K562 (cell line): ENCODE results near the gene GCKR.

Experiments
- BRCA1 ChIP-seq, 2 experiments: fragments of 450-650 bp in 1 of 2; sonication (generic) in 1 of 2; formaldehyde crosslinking in 1 of 2; IDR thresholded peaks; 2 replicates each; pipeline versions ENCODE4 v1.5.0 to v1.6.1; 2017 to 2020; ENCODE audit warnings: mild to moderate bottlenecking in 1 of 2, missing genetic modification reagents in 1 of 2
- CTCF ChIP-seq, 3 experiments: IDR thresholded peaks in 2 of 3; conservative IDR thresholded peaks in 1 of 3; 2 replicates each; pipeline ENCODE4 v1.5.1; 2011 to 2012; ENCODE audit warnings: low read length in 3 of 3, mild to moderate bottlenecking in 3 of 3, control low read depth in 2 of 3, improper control_type of control experiment in 1 of 3, inconsistent platforms in 1 of 3, low read depth in 1 of 3, mixed read lengths in 1 of 3, moderate library complexity in 1 of 3; ENCODE audit not compliant: insufficient read depth in 2 of 3
- EGR1 ChIP-seq: fragments of 450-650 bp; conservative IDR thresholded peaks from 2 replicates; pipeline ENCODE4 v1.6.1; 2017; ENCODE audit warnings: mild to moderate bottlenecking
- EP300 ChIP-seq: IDR thresholded peaks from 2 replicates; pipeline ENCODE4 v1.6.1; 2012; ENCODE audit warnings: low read length, improper control_type of control experiment
- GTF2F1 ChIP-seq: IDR thresholded peaks from 2 replicates; pipeline ENCODE4 v1.6.1; 2011; ENCODE audit warnings: low read depth, low read length, improper control_type of control experiment
- NFIX ChIP-seq: fragments of 250-450 bp; sonication (Bioruptor Pico); IDR thresholded peaks from 2 replicates; pipeline ENCODE4 v1.4.0; 2020; ENCODE audit warnings: low read depth, mild to moderate bottlenecking, moderate library complexity
- RAD21 ChIP-seq, 2 experiments: fragments of 250-450 bp in 1 of 2; fragments of 450-650 bp in 1 of 2; sonication (Bioruptor Pico) in 1 of 2; formaldehyde crosslinking in 1 of 2; IDR thresholded peaks in 1 of 2; conservative IDR thresholded peaks in 1 of 2; 2 replicates each; pipeline versions ENCODE4 v1.4.0 to v1.8.0; 2020 to 2022; ENCODE audit warnings: mild to moderate bottlenecking in 2 of 2, moderate library complexity in 1 of 2
- RNF219 ChIP-seq: fragments of 250-450 bp; sonication (Bioruptor Pico); IDR thresholded peaks from 2 replicates; pipeline ENCODE4 v1.5.0; 2022; ENCODE audit warnings: mild to moderate bottlenecking
- SMAD2 ChIP-seq: fragments of 150-350 bp; IDR thresholded peaks from 2 replicates; pipeline ENCODE4 v1.6.1; 2014; ENCODE audit warnings: low read depth, mild to moderate bottlenecking, low read length
- TAL1 ChIP-seq: fragments of 450-650 bp; IDR thresholded peaks from 2 replicates; pipeline ENCODE4 v1.6.1; 2016; ENCODE audit warnings: mild to moderate bottlenecking
- ZFX ChIP-seq: sonication (generic); formaldehyde crosslinking; IDR thresholded peaks from 2 replicates; pipeline ENCODE4 v1.8.0; 2022; ENCODE audit warnings: mild to moderate bottlenecking, missing genetic modification reagents, moderate library complexity
- ZNF592 ChIP-seq: fragments of 450-650 bp; IDR thresholded peaks from 2 replicates; pipeline ENCODE4 v1.6.1; 2017; ENCODE audit warnings: antibody characterized with exemption, mild to moderate bottlenecking

GRCh38 chr2:27502142-27502541, 5.5 kb downstream of the GCKR start:
- no peak for TF ChIP-seq CTCF (IDR thresholded peaks at IDR 0.05 in 2 of 3, conservative IDR thresholded peaks at IDR 0.05 in 1 of 3; ENCODE audit: insufficient read depth in 2 of 3, low read depth in 1 of 3, low read length in 3 of 3)
- no peak for TF ChIP-seq ZNF592
- no peak for TF ChIP-seq TAL1
- no peak for TF ChIP-seq SMAD2
- TF ChIP-seq RAD21 (CRISPR knock-in tag; conservative IDR thresholded peaks at IDR 0.05 in 1 of 2, IDR thresholded peaks at IDR 0.05 in 1 of 2): no peak
- TF ChIP-seq EP300: no peak
- TF ChIP-seq RNF219 (CRISPR knock-in tag): no peak
- TF ChIP-seq BRCA1 (IDR thresholded peaks at IDR 0.05): no peak
- TF ChIP-seq BRCA1 (CRISPR knock-in tag; IDR thresholded peaks at IDR 0.05): no peak
- no peak for TF ChIP-seq EGR1
- no peak for TF ChIP-seq GTF2F1
- TF ChIP-seq ZFX (CRISPR knock-in tag): no peak
- TF ChIP-seq NFIX (CRISPR knock-in tag): no peak
